Testis (tissue), 3 donors: ENCODE data around the gene HMG20A. TPM values are rescaled to one million over a fixed set of nuclear protein-coding genes. Genes with fewer than 3 reads are reported as not detected.

ENCODE experiments used
- DNase-seq: peaks from one replicate; pipeline ENCODE4 v3.0.0-alpha.2; 2019
- H3K27ac ChIP-seq, 2 donors: fragments of 200-600 bp; sonication (generic); one replicate each; pipeline ENCODE4 v1.5.1; 2019
- H3K27me3 ChIP-seq: fragments of 200-600 bp; sonication (generic); one replicate; pipeline ENCODE4 v1.5.1; 2019
- H3K36me3 ChIP-seq: fragments of 200-600 bp; sonication (generic); one replicate; pipeline ENCODE4 v1.5.1; 2017; ENCODE audit warnings: low read depth; ENCODE audit errors: missing control alignments
- H3K4me1 ChIP-seq: fragments of 200-600 bp; sonication (generic); one replicate; pipeline ENCODE4 v1.5.1; 2019
- H3K4me3 ChIP-seq, 2 donors: fragments of 200-600 bp; sonication (generic); one replicate each; pipeline ENCODE4 v1.5.1; 2017 to 2019
- H3K9me3 ChIP-seq: fragments of 200-600 bp; sonication (generic); one replicate; pipeline ENCODE4 v1.5.1; 2017
- CTCF ChIP-seq, 3 experiments: fragments of 450-650 bp in 2 of 3; fragments of 200-600 bp in 1 of 3; sonication (generic) in 1 of 3; IDR thresholded peaks; one replicate each; pipeline ENCODE4 v1.5.1; 2016 to 2019; ENCODE audit warnings: antibody characterized with exemption in 3 of 3, mild to moderate bottlenecking in 2 of 3, moderate library complexity in 1 of 3
- POLR2A ChIP-seq: fragments of 450-650 bp; IDR thresholded peaks from one replicate; pipeline ENCODE4 v1.6.1; 2017; ENCODE audit warnings: antibody characterized with exemption, mild to moderate bottlenecking, moderate library complexity
- WGBS, 2 donors: methylation state at CpG; one replicate each; pipeline ENCODE4 v1.1.5; 2018; 5-methylcytosine and 5-hydroxymethylcytosine counted together
- intact Hi-C: fragments of 100-400 bp; cut with DNase I; formaldehyde crosslinking; loops from one replicate; pipeline ENCODE4 v1.15.1; 2023; ENCODE audit warnings: low total_unique reads
- polyA plus RNA-seq: library from polyadenylated mRNA; stranded (reverse); fragments of 350-450 nt; fragmentation: Illumina TruSeq; extraction: RNeasy Lipid Tissue Mini Kit (QIAGEN cat#74804); gene quantifications from one replicate; pipeline ENCODE4 v1.2.3, GENCODE V29; 2014; ENCODE audit warnings: low read depth, low replicate concordance; ENCODE audit not compliant: insufficient read depth
- total RNA-seq, 2 donors: library from RNA; depleted of rRNA; stranded (reverse); fragments of >200 nt; gene quantifications; one replicate each; pipeline ENCODE4 v1.2.3, GENCODE V29; 2016

The HMG20A gene
- total and polyA plus RNA-seq, 3 donors from 2014 or later = 44.2 to 87.7 (median 76.9) TPM

- TF ChIP-seq POLR2A (no peak), CTCF (IDR thresholded peaks at IDR 0.05) (no peak)
These were observed 54.3 kb downstream of the HMG20A start for GRCh38 chr15:77475001-77475400.

GRCh38 chr15:77475898-77476297 is 55.2 kb downstream of the HMG20A start:
- 88 to 94% methylated on average over 5 of the region's 5 CpGs for WGBS, 2 donors
- no peak for DNase-seq
- no peaks in the 10 kb centered on the region for H3K9me3 ChIP-seq
- H3K4me1 ChIP-seq = no peaks in the 10 kb centered on the region
- no peak overlapping the region for H3K4me3 ChIP-seq
- intact Hi-C loops = no loop called here
- TF ChIP-seq POLR2A (no peak), CTCF (IDR thresholded peaks at IDR 0.05) (no peak)
- no peaks in the 10 kb centered on the region for H3K27me3 ChIP-seq
- H3K36me3 ChIP-seq = no peaks in the 10 kb centered on the region
- H3K27ac ChIP-seq = no peak overlapping the region

More at GRCh38 chr15:77475001-77475400, 54.3 kb downstream of the HMG20A start:
- Histone ChIP-seq H3K36me3 (no peaks in the 10 kb centered on the region), H3K27ac (no peak overlapping the region), H3K9me3 (no peaks in the 10 kb centered on the region), H3K27me3 (no peaks in the 10 kb centered on the region), H3K4me3 (no peak overlapping the region), H3K4me1 (no peaks in the 10 kb centered on the region)
- intact Hi-C loops = no loop called here
- no peak for DNase-seq
- 91 to 93% methylated on average over 2 of the region's 2 CpGs for WGBS, 2 donors

GRCh38 chr15:77476995-77477394 is 56.3 kb downstream of the HMG20A start:
- intact Hi-C loops = no loop called here
- no peaks in the 10 kb centered on the region for H3K9me3 ChIP-seq
- no peak for DNase-seq
- TF ChIP-seq POLR2A = no peak
- no peak for TF ChIP-seq CTCF (IDR thresholded peaks at IDR 0.05)
- H3K4me1 ChIP-seq = no peaks in the 10 kb centered on the region
- 89 to 94% methylated on average over 1 of the region's 1 CpG for WGBS, 2 donors
- H3K27ac ChIP-seq = no peak overlapping the region
- H3K36me3 ChIP-seq = no peaks in the 10 kb centered on the region
- no peak overlapping the region for H3K4me3 ChIP-seq
- no peaks in the 10 kb centered on the region for H3K27me3 ChIP-seq

GRCh38 chr15:77478051-77478450 is 57.4 kb downstream of the HMG20A start:
- Histone ChIP-seq H3K4me3 (no peak overlapping the region), H3K27ac (no peak overlapping the region), H3K4me1 (no peaks in the 10 kb centered on the region), H3K9me3 (no peaks in the 10 kb centered on the region), H3K36me3 (no peaks in the 10 kb centered on the region), H3K27me3 (no peaks in the 10 kb centered on the region)
- no peak for TF ChIP-seq CTCF (IDR thresholded peaks at IDR 0.05)
- DNase-seq = no peak
- WGBS, 2 donors = 87 to 94% methylated on average over 7 to 8 of the region's 8 CpGs
- intact Hi-C loops = no loop called here

- intact Hi-C loops = no loop called here
- no peak overlapping the region for H3K4me3 ChIP-seq
- WGBS, 2 donors = 96% methylated on average over 3 of the region's 3 CpGs
- no peaks in the 10 kb centered on the region for H3K4me1 ChIP-seq
- H3K9me3 ChIP-seq = no peaks in the 10 kb centered on the region
- no peak for TF ChIP-seq POLR2A
- TF ChIP-seq CTCF (IDR thresholded peaks at IDR 0.05) = no peak
- no peak for DNase-seq
- H3K36me3 ChIP-seq = no peaks in the 10 kb centered on the region
- H3K27me3 ChIP-seq = no peaks in the 10 kb centered on the region
- H3K27ac ChIP-seq = no peak overlapping the region
These were observed 58.3 kb downstream of the HMG20A start for GRCh38 chr15:77479015-77479414.
